Measurements from ENCODE around the gene FGF23. TPM values are rescaled to one million over a fixed set of nuclear protein-coding genes. Genes with fewer than 3 reads are reported as not detected.

The FGF23 gene
- polyA plus RNA-seq, 1 donor: 0.05 TPM

Other genes with a start within 250 kb of the FGF23 start
- 71.3 TPM for gene CCND2, start 106.0 kb downstream of the FGF23 start, polyA plus RNA-seq (ENCODE audit: insufficient read length)
- 15.2 TPM for gene TIGAR, start 58.5 kb downstream of the FGF23 start, polyA plus RNA-seq (ENCODE audit: insufficient read length)
- gene FGF6, start 66.1 kb upstream of the FGF23 start, polyA plus RNA-seq (ENCODE audit: insufficient read length): not detected
- gene RAD51AP1, start 159.2 kb upstream of the FGF23 start, polyA plus RNA-seq (ENCODE audit: insufficient read length): 44.4 TPM
- 47.5 TPM for gene DYRK4, start 182.5 kb upstream of the FGF23 start, polyA plus RNA-seq (ENCODE audit: insufficient read length)

All from left kidney (tissue), 1 donor.